OCI-LY1 (cell line): ENCODE data around the gene ZNF786.

Source experiments
- CTCF ChIP-seq: fragments of 200-600 bp; sonication (generic), shearing (Covaris generic); IDR thresholded peaks from 2 replicates; pipeline ENCODE4 v1.5.1; 2017; ENCODE audit warnings: mild to moderate bottlenecking, antibody characterized with exemption, low read length, moderate library complexity, mixed read lengths
- EZH2 ChIP-seq: fragments of 200-600 bp; sonication (generic), shearing (Covaris generic); IDR thresholded peaks from 2 replicates; pipeline ENCODE4 v1.8.0; 2017; ENCODE audit warnings: borderline replicate concordance, mixed run types, mild to moderate bottlenecking, antibody characterized with exemption, low read length, moderate library complexity, mixed read lengths

GRCh38 chr7:149084407-149084806 is 6.1 kb downstream of the ZNF786 start:
- TF ChIP-seq CTCF (no peak), EZH2 (no peak)
